ENCODE results near the gene ALPP. TPM values are rescaled to one million over a fixed set of nuclear protein-coding genes. Genes with fewer than 3 reads are reported as not detected.
"Not testable (repeated sequence)": the region's sequence is repeated elsewhere in the genome, so short reads cannot be mapped to it uniquely, and the experiment has no call there.

ALPP gene
- total RNA-seq, 1 donor from 2014 or later, result not detected

- no peak for DNase-seq (ENCODE audit: low spot score)
Measured at GRCh38 chr2:232421189-232421785, 42.7 kb downstream of the ALPP start.

- no peak for DNase-seq (ENCODE audit: low spot score)
Measured at GRCh38 chr2:232422051-232422450, 43.5 kb downstream of the ALPP start.

- DNase-seq (ENCODE audit: low spot score), result not testable (repeated sequence)
Measured at GRCh38 chr2:232422996-232423395, 44.4 kb downstream of the ALPP start.

- not testable (repeated sequence) for DNase-seq (ENCODE audit: low spot score)
Measured at GRCh38 chr2:232423407-232423806, 44.9 kb downstream of the ALPP start.

- DNase-seq (ENCODE audit: low spot score), result no peak
Measured at GRCh38 chr2:232431705-232432590, 53.4 kb downstream of the ALPP start.

Other genes with a start within 250 kb of the ALPP start
- not detected for gene ALPG, start 28.1 kb downstream of the ALPP start, total RNA-seq (ENCODE audit: insufficient read depth, low replicate concordance)
- gene ALPI, start 77.4 kb downstream of the ALPP start, total RNA-seq (ENCODE audit: insufficient read depth, low replicate concordance), result 2.9 TPM
- 3.9 TPM for gene ECEL1, start 109.1 kb downstream of the ALPP start, total RNA-seq (ENCODE audit: insufficient read depth, low replicate concordance)
- gene PRSS56, start 141.6 kb downstream of the ALPP start, total RNA-seq (ENCODE audit: insufficient read depth, low replicate concordance), result not detected
- 1.7 TPM for gene CHRND, start 147.4 kb downstream of the ALPP start, total RNA-seq (ENCODE audit: insufficient read depth, low replicate concordance)
- not detected for gene CHRNG, start 160.9 kb downstream of the ALPP start, total RNA-seq (ENCODE audit: insufficient read depth, low replicate concordance)
- gene TIGD1, start 171.8 kb downstream of the ALPP start, total RNA-seq (ENCODE audit: insufficient read depth, low replicate concordance), result 1.7 TPM
- gene EIF4E2, start 171.9 kb downstream of the ALPP start, total RNA-seq (ENCODE audit: insufficient read depth, low replicate concordance), result 25.8 TPM